SU-DHL-6 (cell line): ENCODE measurements around the gene CMBL.

Experiments
- EZH2phosphoT487 ChIP-seq: fragments of 200-600 bp; sonication (generic), shearing (Covaris generic); conservative IDR thresholded peaks from 2 replicates; pipeline ENCODE4 v1.6.1; 2018; ENCODE audit warnings: mild to moderate bottlenecking, antibody characterized with exemption, low read length, moderate library complexity, mixed read lengths
- TF ChIP-seq, protein P1 (sequence below): fragments of 200-600 bp; sonication (generic); IDR thresholded peaks from one replicate; pipeline ENCODE4 v1.5.1; 2017; ENCODE audit warnings: antibody characterized with exemption, mild to moderate bottlenecking, low read length, moderate library complexity; ENCODE audit not compliant: insufficient read depth, poor library complexity, severe bottlenecking

DNA sequence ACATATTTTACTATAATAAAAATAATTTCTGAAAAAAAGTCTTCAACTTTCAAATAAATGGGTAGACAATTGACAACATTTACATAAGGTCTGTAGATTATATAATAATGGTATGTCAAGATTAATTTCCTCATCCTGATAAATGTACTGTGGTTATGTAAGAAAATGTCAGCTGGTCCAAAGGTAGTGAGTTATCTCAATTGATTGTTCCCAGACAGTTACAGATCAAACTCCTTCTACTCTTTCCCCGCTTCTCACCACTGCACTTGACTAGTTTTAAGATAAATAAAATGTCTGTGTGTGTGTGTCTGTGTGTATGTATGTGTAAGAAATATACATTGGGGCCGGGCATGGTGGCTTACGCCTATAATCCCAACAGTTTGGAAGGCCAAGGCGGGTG is 29.4 kb upstream of the CMBL start:
- TF ChIP-seq, protein P1, sequence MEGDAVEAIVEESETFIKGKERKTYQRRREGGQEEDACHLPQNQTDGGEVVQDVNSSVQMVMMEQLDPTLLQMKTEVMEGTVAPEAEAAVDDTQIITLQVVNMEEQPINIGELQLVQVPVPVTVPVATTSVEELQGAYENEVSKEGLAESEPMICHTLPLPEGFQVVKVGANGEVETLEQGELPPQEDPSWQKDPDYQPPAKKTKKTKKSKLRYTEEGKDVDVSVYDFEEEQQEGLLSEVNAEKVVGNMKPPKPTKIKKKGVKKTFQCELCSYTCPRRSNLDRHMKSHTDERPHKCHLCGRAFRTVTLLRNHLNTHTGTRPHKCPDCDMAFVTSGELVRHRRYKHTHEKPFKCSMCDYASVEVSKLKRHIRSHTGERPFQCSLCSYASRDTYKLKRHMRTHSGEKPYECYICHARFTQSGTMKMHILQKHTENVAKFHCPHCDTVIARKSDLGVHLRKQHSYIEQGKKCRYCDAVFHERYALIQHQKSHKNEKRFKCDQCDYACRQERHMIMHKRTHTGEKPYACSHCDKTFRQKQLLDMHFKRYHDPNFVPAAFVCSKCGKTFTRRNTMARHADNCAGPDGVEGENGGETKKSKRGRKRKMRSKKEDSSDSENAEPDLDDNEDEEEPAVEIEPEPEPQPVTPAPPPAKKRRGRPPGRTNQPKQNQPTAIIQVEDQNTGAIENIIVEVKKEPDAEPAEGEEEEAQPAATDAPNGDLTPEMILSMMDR: no peak
- TF ChIP-seq EZH2phosphoT487: no peak
